GM21723 (cell line): ENCODE data around the gene LHX8.
"Not testable (repeated sequence)": the region's sequence is repeated elsewhere in the genome, so short reads cannot be mapped to it uniquely, and the experiment has no call there.

ENCODE experiments used
- ATAC-seq: cut with Tn5 transposase; IDR thresholded peaks from one replicate; pipeline ENCODE4 v1.9.1; 2021; ENCODE audit warnings: mild to moderate bottlenecking, moderate library complexity; ENCODE audit not compliant: unreplicated experiment

Gene LHX8

DNA sequence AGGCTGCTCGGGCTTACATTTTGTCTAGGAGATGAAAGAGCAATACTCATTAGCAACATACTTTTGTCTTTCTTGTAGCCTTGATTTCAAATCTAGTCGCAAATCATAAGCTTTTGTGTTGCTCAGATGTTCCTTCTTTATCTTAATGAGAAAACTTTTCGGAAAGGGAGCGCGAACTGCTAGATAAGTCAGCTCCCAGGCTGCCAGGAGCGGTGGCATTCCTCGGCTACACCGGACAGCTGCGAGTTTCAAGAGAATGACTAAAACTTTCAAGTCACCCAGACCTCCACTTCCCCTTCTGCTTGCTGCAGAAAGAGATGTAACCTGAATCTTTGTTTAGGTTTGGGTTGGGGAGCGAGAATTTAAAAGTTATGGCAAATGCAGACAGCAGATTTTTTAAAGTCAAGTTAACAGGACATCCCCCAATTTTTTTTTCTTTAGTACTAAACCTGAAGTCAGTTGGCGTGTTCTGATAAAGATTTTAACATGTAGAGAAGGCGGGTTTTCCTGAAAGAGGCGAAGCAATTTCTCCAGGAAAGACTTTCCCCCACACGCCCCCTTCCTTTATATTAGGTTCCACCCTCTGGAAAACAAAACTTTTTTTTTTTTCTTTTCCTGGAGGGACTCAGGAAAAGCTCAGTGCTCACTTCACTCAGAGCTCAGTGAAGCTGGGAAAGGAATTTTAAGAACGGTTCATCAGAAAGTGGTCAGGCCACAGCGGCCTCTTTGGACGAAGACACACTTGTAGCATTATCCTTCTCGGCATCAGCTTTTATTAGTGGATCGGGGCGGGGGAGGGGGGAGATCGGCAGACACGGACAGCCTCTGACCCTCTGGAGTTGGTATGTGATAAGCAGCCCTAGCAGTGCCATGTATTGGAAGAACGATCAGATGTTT lies at the start of gene LHX8:
Gene LHX8, plus strand, starts transcription at position 639 of the 897 bp plus-strand sequence. CDS start 2,227 bp downstream, outside the sequence.
- ATAC-seq, result no peak

DNA sequence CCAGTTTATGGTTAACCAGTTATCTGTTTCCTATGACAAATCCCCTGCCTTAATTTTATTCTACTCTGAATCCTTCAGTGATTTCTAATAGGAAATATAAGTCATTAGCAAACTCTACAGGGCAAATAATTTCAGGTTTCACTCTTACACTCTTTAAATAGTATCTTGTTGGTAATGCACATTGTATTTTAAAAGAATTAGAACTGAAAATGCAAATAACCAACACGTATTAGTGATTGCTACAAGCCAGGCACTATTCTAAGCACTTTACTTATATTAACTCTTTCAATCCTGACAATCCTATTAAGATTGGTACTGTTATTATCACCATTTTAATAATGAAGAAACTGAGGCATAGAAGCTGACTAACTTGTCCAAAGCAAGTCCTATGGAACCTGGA lies 48.3 kb upstream of the LHX8 start:
- ATAC-seq, result no peak

DNA sequence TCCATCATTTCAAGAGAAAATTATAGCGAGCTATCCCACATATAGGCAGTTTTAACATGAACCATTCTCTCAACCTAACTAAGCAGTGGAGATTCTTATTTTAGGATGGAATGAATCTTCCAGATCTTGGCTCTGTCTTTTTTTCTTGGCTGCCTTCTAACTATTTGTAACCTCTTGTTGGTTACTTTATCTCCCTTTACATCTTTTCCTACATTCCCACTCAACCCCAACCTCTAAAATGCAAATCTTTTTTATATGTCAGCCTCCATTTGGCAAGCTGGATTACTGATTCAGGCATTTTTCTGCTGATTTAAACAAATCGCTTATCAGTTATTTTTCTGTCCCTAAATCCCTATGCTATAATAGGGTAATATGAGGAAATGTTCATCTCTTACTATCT lies 46.9 kb upstream of the LHX8 start:
- ATAC-seq, result no peak

DNA sequence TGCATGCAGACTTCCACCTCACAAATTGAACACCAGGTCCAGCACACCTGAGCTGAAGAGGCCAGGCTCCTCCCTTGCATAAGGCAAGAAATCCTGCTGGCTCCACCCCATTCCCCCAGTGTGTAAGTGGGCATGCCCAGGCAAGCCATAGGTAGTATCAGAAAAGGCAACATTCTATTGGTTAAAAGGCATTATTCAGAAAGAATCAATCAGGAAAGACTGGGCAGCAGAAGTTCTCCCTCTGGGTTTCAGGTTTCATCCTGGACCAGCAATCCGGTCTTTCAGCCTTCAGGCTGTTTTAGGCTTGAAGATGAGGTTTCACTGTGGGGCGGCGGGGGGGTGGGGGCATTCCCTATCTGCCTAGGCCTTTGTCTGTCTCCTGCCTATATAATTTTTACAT lies 42.0 kb upstream of the LHX8 start:
- no peak for ATAC-seq

DNA sequence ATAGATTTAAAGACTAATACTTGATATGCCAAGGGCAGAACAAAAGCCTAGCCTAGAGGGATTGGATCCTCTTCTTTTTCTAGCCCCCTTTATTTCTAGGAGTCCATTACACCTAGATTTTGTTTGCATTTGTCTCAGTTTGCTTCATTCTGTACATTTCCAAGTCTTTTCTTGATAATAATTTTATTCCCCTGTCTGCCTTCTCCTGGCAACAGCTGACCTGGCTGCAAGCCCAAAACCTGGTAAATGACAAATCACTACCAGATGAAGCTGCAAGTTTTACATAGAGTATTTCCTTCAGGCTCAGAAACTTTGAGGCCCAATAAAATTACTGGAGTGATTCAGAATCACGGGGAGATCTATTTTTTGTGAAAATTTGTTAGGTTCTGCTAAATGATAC lies 36.5 kb upstream of the LHX8 start:
- ATAC-seq, result no peak

DNA sequence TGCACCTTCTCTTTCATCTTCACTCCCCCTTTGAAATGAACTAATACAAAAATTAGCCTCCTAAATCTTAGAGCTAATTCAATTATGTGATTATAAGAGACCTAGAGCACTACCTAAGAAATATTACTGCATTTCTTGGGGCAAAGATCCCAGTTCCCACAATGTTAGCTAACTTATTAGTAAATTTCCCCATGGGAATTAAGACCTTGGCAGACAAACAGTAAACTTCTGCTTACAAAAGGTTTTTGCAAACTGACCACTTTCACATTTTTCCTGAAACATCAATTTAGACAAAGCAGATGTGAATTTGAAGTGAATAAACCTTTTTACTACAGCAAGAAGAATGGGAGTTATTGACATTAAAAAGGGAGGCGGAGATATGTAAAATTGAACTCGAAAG lies 34.6 kb upstream of the LHX8 start:
- no peak for ATAC-seq

DNA sequence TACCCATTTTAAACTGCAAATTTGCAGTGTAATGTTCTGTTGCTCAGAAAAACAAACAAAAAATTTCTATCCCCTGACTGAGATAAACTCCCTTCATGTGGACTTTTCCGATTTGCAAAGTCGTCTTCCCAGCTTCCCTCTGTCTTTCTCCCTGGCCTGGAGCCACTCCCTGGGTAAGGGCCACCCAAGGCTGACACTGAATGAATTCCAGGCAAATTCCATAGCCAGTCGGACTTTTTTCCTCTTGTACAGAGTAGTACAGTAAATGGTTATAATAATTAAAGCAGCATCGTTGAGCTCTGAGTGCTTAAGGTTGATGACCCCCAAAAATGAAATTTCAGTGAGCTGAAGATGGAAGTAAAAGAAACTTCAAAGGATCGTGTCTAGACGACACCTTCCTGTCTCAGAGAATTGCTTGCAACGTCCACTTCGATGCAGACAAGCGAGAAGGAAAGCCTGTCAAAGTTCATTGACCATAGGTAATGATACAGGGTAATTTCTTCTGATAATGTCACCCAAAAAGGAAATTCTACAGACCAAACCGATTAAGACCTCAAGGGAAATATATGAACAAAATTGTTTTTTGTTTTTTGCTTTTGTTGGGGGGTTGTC lies 33.6 kb upstream of the LHX8 start:
- ATAC-seq, result no peak

DNA sequence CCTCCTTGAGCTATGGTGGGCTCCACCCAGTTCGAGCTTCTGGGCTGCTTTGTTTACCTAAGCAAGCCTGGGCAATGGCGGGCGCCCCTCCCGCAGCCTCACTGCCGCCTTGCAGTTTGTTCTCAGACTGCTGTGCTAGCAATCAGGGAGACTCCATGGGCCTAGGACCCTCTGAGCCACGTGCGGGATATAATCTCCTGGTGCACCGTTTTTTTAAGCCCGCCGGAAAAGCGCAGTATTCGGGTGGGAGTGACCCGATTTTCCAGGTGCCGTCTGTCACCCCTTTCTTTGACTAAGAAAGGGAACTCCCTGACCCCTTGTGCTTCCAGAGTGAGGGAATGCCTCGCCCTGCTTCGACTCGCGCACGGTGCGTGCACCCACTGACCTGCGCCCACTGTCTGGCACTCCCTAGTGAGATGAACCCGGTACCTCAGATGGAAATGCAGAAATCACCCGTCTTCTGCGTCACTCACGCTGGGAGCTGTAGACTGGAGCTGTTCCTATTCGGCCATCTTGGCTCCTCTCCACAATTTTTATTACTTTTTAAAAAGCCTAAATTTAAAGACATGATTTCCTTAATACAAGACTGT lies 21.7 kb upstream of the LHX8 start:
- ATAC-seq, result not testable (repeated sequence)

DNA sequence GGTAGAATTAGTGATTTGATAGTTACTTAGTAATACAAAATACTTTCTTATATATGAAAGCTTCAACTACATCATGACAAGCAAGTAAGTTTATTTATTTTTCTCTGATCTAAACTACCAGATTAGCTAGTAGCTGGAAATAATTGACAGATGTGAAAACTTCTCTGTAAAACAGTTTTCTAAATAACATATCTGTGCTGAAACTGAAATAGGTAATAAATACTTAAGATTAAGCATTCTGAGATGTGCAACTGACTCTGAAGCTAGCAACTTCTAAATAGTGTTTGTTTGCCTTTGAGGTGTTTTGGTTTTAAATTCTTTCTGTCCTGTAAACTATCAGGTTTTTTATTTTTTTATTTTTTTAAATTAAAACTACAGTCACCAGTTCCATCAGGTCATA lies 18.5 kb upstream of the LHX8 start:
- ATAC-seq, result no peak

DNA sequence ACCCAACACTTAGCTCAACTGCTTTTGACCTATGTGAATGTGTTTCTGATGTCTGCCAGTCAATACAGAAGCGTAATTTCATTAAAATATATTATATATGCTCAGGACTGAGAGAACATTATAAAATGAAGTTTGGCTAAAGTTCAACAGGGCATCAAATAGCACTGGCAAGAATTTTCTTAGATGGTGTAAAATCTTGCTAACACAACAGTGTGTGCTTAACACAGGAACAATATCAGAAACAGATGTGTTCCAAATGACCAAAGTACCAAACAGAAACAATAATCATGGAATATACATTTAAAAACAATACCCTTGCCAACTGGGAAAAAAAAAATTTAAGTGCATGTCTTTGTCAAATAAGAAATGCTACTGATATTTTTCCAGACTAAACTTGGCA lies 10.4 kb upstream of the LHX8 start:
- ATAC-seq, result no peak

DNA sequence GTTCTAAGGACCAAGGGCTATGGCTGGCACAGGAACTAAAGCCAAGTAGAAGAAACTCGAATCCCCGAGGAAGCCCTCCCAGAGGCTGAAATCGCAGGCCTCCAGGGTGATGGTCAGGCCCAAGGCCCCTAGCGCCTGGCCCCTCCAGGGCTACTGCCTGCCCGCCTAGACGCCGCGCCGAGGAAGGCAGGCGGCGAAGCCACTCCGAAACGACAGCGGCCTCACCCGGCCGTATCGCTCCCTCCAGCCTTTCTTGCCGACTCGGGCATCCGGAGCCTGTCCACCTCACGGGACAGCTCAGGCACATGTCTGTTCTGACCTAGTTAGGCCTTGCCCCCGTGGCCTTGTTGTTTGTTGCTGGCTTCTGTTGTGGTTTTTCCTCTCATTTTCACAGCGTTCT lies 9.7 kb upstream of the LHX8 start:
- no peak for ATAC-seq

DNA sequence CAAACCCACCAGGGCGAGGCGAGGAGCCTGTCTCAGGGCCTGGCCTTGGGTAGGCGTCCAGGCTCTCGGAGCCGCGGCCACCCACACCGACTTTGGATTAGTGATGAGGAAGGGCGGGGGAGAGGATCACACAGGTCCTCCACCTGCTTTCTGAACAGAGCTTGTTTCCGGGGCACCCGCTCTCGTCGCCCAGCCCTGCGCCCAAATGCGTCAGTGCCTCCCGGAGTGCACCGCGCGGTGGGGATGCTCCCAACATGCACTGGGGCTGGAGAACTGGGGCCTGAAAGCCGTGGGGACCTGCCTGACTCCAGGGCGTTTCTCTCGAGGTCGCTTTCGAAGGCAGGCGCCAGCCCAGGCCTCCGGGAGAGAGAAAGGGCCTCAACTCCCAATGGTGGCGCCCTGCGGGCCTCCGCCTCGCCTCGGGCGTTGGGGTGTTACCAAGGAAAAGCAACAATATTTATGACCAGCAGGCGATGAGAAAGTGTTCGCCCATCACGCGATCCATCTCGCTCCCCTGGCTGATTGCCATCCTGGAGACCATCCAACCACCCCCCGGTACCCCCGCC lies 8.9 kb upstream of the LHX8 start:
- ATAC-seq, result no peak

DNA sequence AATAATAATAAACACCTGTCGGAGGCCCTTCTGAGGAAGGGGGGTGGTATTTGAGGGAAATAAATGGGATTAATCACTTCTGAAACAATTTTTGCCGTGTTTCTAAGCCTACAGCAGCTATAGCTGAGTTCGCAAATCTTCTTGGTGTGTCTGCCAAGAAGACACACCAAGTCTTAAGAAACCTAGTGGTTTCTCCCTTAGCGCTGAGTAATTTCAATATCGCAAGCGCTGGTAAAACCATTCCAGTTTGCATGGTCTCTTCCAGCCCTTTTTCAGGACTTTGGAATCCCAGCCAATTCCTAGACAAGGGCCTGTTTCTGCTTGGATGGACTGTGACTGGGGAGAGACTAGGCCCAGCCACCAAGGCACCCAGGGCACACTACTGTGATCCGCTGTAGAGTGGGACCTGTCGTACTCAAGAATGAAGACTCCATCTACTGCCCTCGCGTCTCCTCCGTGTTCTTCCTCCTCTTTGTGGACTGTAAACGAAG lies 7.5 kb upstream of the LHX8 start:
- no peak for ATAC-seq

DNA sequence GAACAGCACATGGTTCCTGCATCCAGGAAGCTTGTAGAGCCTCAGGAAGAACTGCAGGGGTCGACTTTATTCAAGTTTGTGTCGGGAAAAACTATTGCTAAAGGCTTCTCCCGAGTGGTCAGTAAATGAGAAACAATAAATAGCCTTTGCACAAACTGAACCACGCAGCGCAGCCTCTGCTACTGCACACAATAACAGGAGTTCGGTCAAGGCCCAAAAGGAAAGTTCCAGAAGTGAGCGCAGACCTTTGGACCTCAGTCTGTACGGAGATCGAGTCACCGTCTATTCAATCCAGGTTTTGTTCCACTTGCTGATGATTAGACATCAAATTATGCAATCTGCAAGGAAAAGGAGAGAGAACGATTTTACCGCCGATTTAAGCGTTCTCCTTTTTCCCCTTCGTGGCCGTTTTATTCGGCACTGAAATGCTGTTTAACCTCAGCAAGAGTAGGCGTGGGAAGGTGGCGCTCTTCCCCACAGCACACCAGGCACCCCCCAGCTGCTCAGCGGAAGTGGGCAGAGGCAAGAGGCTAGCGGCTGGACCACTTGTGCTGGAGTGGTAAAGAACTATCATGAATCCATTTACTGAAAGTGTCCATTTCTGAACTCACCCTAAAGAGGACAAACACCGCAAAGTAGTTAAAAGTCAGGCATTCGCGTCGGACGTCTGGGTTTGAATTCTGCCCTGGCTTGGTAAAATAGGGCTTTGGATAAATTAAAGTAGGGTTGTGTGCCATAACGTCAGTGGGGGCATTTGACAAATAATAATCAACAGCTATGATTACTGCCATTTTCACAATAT lies 6.1 kb upstream of the LHX8 start:
- ATAC-seq, result no peak

DNA sequence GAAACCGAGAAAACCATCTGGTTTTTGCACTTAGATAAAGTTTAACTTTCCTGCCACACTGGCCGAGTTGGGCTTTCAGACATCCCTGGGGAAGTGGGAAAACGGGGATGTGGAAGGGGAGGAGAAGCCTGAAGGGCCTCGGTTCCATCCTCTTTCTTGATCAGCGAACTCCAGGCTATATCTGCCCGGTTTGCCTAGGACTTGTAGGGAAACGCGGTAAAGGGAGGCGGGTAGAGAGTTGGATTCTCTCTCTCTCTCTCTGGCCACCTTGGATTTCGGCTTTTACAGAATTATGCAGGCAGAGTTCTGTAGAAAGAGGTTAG lies 4.6 kb upstream of the LHX8 start:
- no peak for ATAC-seq

DNA sequence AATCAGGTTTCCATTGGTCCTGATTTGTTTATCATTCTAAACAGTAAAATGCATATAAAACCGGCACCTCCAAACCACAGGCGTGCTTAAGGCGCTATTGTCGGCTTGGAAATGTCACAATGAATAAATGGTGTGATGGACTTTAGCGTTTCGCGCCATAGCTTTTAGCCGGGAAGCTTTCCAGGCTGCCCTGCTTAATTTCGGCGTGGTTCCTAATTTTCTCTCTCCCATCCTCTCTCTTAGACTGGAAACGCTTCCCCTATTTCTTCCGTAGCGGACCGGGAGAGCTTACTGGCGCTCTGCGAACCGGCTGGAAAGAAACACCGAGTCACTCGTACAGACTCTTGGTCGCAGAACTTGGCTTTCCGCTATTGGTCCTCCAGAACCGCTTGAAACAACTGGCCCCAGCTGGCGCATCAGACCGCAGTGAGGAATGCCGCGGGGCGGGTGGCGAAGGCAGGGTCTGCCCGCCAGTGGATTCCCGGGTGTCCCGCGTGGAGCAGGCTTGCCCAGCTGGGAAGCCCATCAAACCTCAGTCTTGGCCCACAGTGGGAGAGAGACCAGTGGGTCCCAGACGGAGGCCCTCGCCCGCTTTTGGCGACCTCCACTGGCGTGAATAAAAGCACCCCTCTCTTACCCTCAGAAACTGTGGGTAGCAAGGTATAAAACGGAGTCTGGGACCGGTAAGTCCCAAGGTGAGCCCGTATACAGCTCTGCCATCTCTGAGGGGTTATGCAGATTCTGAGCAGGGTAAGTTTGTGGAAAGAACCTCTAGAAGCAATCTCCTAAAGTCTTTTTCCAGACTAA lies 4.0 kb upstream of the LHX8 start:
- no peak for ATAC-seq

DNA sequence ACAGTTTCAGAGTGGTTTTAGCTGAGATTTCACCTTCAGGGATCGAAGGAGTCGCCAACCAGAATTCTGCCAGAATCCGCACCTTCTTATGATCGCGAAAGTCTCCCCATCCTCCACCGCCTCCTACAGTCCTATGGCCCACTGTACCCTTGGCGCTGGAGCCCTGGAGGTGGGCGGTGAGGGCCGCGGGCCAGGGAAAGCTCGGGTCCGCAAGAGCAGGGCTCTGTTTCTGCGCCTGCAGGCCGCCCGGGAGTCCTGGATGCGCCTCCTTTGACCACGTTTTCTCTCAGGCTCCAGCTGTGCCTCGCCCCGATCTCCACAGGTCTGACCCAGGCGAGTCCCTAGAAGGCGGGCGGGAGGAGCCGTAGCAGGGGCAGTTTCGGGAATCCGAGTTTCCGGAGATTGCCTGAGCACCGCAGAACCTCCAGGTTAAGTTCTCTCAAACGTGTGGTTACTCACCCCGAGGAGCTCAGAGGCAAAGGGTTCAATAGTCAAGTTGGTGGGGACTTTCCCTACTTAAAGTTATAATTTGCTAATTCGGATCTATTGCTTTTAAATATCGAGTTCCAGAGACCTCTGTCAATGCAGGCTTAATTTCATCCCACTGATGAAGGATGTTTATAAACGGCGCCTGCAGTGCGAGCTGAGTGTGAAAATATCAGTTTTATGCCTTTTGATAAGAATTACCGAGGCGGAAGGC lies 3.2 kb upstream of the LHX8 start:
- ATAC-seq, result no peak

DNA sequence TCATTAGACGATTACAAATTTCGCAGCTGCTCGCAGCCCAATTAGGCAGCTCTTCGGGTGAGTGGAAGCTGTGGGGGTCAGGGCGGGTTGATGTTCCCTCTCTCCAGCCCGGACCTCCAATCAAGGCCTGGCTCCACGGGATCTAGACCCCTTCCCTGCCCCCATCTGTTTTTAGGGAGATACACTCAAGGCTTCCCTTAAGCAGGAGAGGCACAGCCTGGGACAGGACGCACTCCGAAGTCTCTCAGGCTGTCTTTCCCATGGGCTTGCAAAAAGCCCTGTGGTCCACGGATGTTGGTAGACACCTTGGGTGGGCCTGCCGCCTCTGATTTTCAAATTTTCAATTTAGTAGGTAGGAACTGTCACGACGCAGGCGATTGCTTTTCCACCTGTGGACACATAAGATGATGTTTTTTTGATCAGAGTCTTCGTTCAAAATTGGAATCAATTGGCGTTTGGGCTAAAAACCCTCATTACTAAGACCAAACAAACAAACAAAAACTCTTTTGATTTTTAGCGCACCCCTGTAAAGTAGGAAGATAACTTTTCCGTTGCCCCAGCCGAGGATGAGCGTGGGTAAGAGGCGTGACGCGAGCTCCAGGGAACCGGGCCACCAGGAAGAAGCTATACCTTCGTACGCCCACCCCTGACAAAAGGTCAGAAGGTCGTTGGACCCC lies 2.5 kb upstream of the LHX8 start:
- no peak for ATAC-seq

DNA sequence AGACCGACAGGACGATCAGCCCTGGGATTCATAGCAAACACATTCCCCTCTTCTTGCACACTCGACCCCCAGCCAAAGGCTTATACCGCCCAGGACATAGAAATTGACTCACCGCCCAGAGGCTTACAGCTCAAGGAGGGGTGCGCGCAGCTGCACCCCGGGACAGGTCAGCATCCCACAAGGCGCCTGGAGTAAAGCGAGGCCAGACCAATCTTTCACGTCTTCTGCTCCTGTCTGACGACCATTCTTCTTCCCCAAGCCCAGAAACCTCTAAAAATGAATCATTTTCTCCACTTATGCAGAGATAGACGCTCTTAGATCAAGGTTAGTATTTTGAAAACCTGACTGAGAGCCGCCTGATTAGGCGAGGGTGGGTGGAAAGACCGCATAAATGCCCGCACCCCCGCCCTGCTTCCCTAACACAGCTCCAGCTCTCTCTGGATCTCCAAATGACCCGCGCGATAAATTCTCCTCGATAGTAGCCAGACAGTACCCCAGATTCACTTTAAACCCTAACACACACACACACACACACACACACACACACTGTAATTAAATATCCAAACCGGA lies 1.9 kb upstream of the LHX8 start:
- no peak for ATAC-seq
